Mesodermal cell (in vitro differentiated cells): ENCODE data around the gene ZCCHC2. TPM values are rescaled to one million over a fixed set of nuclear protein-coding genes. Genes with fewer than 3 reads are reported as not detected.
A peak's percentile ranks its signal among the peaks of the same experiment; 100 is the strongest.

Experiments used
- H3K27ac ChIP-seq: 2 replicates; pipeline ENCODE4 v1.7.0; 2013; ENCODE audit warnings: mild to moderate bottlenecking, low read depth, low read length, moderate library complexity; ENCODE audit not compliant: severe bottlenecking
- H3K36me3 ChIP-seq: 2 replicates; pipeline ENCODE4 v1.7.1; 2013; ENCODE audit warnings: mild to moderate bottlenecking, low read length, moderate library complexity; ENCODE audit not compliant: control insufficient read depth, insufficient read depth
- H3K4me1 ChIP-seq: one replicate; pipeline ENCODE4 v1.7.1; 2013; ENCODE audit warnings: mild to moderate bottlenecking, low read length; ENCODE audit not compliant: insufficient read depth, control insufficient read depth, poor library complexity, severe bottlenecking
- H3K4me3 ChIP-seq: 2 replicates; pipeline ENCODE4 v1.7.0; 2013; ENCODE audit warnings: low read length, control low read depth, mild to moderate bottlenecking; ENCODE audit not compliant: insufficient read depth, poor library complexity, severe bottlenecking; ENCODE audit errors: extremely low read depth
- H3K9me3 ChIP-seq: 2 replicates; pipeline ENCODE4 v1.7.1; 2013; ENCODE audit warnings: mild to moderate bottlenecking, low read length, moderate library complexity; ENCODE audit not compliant: control insufficient read depth
- WGBS, 2 experiments: methylation state at CpG; one replicate each; pipeline ENCODE4 v1.1.5; 2013; ENCODE audit warnings: missing lambda C conversion rate in 2 of 2; ENCODE audit not compliant: insufficient coverage in 2 of 2; 5-methylcytosine and 5-hydroxymethylcytosine counted together
- polyA plus RNA-seq, 2 experiments: library from polyadenylated mRNA; stranded (reverse); fragments of 50-300 nt; gene quantifications; one replicate each; pipeline ENCODE4 v1.2.3, GENCODE V29; 2013

ZCCHC2 gene
- polyA plus RNA-seq (2013, experiment 1 of 2), result 9.9 TPM
- polyA plus RNA-seq (2013, experiment 2 of 2), result 8.1 TPM

DNA sequence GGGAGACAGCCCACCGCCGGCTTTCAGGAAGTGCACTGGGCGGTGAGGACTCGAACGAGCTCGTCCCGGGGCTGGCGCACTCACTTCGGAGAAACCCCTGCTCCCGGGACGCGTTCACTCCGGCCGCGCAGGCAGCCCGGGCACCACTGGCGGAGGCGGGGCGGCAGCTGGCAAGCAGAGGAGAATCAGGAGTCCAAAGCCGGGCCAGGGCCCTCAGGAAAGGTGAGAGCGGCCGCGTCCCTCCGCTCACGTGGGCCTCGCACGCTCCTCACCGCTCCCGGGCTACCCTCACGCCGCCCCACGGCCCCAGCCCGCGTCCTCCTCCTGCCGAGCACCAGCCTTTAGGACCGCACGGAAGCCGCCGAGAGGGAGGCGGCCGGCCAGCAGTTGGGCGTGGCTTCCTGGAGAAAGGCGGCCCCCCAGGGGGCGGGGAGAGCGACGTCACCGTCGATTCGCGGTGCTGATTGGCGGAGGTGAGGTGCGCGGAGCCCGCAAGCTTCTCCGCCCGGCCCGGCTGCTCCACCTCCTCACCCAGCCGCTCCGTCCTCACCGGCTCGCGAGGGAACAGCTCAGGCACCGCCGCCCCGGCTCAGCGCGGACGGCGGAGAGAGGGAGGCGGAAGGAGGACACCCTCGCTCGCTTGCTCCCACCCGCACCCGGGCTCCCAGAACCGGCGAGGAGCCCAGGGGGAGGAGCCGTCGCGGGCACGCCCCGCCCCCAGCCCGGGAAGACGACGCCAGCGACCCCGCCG is at the start of gene ZCCHC2:
Gene ZCCHC2, plus strand, starts transcription at position 522 of the 751 bp plus-strand sequence. CDS start 400 bp downstream, outside the sequence.
- Histone ChIP-seq H3K4me1 (peaks cover 10% of the 10 kb centered on the region), H3K36me3 (no peaks in the 10 kb centered on the region), H3K4me3 (peak within 1 kb of the TSS; percentile 75), H3K27ac (peak within 1 kb of the TSS; percentile 94), H3K9me3 (no peaks in the 10 kb centered on the region)
- WGBS, 2 experiments, result 1% methylated on average over 54 to 59 of the region's 87 CpGs

DNA sequence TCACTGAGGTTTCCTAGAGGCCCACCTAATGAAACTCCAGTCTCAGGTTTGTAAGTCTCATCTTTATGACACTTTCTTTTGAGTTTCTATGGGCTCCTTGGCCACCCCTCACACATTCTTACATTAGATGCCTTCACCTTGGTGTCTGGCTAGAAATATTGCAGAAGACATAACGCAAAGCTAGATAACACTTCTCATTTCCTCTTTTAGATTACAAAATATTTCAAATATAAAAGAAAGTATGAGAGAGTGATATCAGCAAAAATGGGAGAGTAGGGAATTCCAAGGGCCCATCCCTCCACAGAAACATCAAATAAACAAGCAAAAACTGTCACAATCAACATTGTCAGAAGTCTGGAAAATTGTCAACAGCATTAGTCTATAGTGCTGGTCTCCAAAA is 43.3 kb upstream of the ZCCHC2 start:
- WGBS, 2 experiments, result no CpG with 5 or more reads among the region's 1 CpG
- H3K36me3 ChIP-seq, result no peaks in the 10 kb centered on the region
- H3K4me3 ChIP-seq, result no peak overlapping the region
- no peaks in the 10 kb centered on the region for H3K4me1 ChIP-seq
- no peak overlapping the region for H3K27ac ChIP-seq
- H3K9me3 ChIP-seq, result peaks cover 10% of the 10 kb centered on the region

DNA sequence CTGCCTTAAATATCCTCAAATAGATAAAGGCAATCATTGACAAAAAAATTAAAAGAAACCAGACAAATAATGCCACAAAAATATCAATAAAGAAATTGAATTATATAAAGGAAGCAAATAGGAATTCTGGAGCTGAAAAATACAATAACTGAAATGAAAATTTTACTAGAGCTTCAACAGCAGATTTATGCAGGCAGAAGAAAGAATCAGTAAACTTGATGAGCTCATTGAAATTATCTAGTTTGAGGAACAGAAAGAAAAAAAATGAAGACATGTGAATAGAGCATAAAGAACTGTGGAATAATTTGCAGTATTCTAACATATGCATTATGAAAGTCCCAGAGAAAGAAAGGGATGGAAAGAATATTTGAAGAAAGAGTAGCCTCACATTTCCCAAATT is 41.9 kb upstream of the ZCCHC2 start:
- Histone ChIP-seq H3K36me3 (no peaks in the 10 kb centered on the region), H3K4me1 (peaks cover 10% of the 10 kb centered on the region), H3K4me3 (no peak overlapping the region), H3K27ac (no peak overlapping the region), H3K9me3 (peaks cover 10% of the 10 kb centered on the region)

DNA sequence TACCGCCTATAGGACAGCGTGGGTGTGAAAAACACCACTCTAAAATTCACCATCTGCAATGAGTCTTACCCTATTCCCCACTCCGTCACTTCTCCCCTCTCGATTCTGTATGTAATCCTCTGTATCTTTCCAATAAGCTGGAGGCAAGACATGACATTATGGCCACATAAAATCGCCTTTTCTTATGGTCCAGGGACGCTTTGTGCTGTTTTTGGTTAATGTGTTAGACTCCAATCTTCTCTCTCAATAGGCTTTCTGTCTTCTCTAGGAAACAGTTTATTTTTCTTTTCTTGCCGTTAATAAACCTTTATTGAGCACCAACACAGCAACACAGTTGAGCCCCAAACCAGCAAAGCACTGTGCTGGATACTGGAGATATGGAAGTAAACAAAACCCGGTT is 37.9 kb upstream of the ZCCHC2 start:
- peaks cover 9% of the 10 kb centered on the region for H3K9me3 ChIP-seq
- no peak overlapping the region for H3K27ac ChIP-seq
- 78 to 86% methylated on average over 4 to 5 of the region's 8 CpGs for WGBS, 2 experiments
- H3K4me3 ChIP-seq, result no peak overlapping the region
- H3K36me3 ChIP-seq, result no peaks in the 10 kb centered on the region
- peaks cover 19% of the 10 kb centered on the region for H3K4me1 ChIP-seq

DNA sequence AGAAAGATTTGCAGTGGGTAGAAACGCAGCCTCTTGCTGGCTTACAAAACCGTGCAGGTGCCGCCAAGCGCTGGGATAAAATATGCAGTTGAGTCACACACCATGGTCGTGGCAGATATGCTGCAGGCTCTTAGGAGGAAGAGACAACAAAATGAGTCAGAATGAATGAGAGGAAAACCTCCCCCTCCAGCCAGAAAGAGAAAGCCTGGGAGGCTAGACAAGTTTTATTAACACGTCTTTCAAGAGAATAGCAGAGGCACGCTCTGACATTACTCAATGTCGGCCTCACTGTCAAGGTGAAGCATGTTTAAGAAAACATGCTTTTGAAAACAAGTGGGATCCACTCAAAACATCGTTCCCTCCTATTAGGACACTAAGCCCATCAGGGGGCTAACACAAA is 37.1 kb upstream of the ZCCHC2 start:
- Histone ChIP-seq H3K4me3 (no peak overlapping the region), H3K9me3 (peaks cover 2% of the 10 kb centered on the region), H3K27ac (peak overlapping the region; percentile 38), H3K4me1 (peaks cover 19% of the 10 kb centered on the region), H3K36me3 (no peaks in the 10 kb centered on the region)
- WGBS, 2 experiments, result 28 to 34% methylated on average over 4 to 8 of the region's 9 CpGs

DNA sequence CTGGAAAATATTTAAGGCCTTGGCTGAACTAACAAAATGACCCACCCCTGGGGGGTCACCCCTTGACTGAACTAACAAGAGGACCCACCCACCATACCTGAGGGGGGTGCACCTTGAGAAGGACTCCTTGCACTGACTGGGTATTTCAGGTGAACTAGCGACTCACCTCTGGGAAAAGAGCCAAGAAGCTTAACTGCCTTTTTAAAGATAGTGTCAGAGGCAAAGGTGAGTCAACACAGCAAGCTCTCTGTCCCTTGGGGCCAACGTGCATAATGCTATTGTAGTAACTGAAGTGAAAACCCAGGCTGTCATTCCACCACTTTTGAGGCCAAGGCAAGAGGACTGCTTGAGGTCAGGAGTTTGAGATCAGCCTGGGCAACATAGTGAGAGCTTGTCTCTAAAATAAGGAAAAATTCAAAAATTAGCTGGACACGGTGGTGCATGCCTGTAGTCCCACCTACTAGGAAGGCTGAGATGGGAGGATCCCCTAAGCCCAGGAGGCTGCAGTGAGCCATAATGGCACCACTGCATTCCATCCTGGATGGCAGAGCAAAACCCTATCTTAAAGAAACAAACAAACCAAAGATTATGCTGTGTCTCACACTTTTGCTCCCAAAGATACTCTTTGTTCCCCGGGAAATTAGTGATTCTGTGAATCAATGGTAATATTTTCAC is 36.4 kb upstream of the ZCCHC2 start:
- Histone ChIP-seq H3K4me1 (peaks cover 19% of the 10 kb centered on the region), H3K36me3 (no peaks in the 10 kb centered on the region), H3K4me3 (no peak overlapping the region), H3K27ac (no peak overlapping the region), H3K9me3 (no peaks in the 10 kb centered on the region)
- WGBS, 2 experiments, result 69 to 70% methylated on average over 2 of the region's 4 CpGs

DNA sequence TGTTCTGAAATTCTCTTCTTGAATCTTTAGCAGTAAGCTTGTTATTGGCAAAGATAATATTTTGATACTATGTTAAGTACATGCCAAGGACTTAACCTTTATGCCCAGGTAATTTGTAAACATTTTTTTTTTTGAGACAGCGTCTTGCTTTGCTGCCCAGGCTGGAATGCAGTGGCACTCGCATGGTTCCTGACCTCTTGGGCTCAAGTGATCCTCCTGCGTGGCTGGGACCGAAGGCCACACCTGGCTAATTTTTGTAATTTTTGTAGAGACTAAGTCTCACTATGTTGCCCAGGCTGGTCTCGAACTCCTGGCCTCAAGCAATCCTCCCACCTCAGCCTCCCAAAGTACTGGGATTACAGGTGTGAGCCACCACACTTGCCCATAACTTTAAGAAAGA is 35.7 kb upstream of the ZCCHC2 start:
- Histone ChIP-seq H3K27ac (no peak overlapping the region), H3K36me3 (no peaks in the 10 kb centered on the region), H3K9me3 (no peaks in the 10 kb centered on the region), H3K4me1 (peaks cover 19% of the 10 kb centered on the region), H3K4me3 (no peak overlapping the region)
- 82 to 100% methylated on average over 2 of the region's 5 CpGs for WGBS, 2 experiments

DNA sequence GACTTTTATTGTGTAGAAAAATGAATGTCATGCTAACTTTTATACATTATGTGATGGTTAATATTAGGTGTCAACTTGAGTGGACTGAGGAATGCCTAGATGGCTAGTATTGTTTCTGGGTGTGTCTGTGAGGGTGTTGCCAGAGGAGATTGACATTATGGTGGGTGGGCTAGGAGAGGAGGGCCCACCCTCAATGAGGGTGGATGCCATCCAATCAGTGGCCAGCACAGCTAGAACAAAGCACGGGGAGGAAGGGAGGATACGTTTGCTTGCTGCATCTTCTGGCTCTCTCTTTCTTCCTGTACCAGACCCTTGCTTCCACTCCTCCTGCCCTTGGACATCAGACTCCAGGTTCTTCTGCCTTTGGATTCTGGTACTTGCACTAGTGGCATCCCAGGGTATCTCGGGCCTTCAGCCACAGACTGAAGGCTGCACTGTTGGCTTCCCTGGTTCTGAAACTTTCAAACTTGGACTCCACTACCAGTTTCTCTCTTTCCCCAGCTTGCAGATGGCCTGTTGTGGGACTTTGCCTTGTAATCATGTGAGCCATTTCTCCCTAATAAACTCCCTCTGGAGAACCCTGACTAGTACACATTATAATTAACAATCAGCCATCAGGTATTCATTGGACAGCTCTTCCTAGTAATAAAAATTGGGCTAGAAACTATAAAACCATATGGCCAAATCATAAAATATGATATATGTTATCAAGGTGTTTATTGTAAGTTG is 31.7 kb upstream of the ZCCHC2 start:
- WGBS, 2 experiments, result 74 to 91% methylated on average over 1 to 2 of the region's 3 CpGs
- Histone ChIP-seq H3K36me3 (no peaks in the 10 kb centered on the region), H3K4me1 (peaks cover 7% of the 10 kb centered on the region)

DNA sequence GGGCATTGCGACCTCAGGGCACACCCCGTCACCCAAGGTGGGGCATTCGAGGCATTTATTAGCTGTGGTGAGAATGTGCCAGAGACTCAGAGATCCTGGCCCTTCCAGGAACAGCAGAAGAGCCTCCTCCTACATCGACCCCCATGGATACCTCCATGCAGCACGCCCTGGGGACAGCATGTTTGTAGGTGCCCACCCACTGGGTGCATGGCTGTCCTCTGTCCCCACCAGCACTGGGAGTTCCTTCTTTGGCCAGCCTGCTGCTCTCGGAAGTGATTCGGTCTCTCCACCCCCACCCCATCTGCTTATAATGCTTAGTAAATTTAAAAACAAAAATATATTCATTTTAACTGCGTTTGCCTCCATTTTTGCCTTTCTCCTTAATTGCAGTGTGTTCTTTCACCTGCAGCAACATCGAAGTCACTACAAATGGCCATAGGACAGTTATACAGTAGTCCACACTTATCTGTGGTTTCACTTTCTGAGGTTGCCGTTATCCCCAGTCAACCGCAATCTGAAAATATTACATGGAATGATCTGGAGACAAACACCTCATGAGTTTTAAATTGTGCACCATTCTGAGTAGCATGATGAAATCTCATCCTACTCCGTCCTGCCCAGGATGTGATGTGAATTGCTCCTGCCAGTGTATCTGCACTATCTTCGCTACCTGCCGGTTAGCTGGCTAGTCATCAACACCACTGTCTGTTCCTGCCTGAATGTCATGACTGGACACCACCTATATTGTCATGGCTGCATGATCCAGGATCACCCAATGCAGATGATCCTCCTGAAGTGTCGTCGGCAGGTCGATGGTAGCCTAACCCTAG is 29.6 kb upstream of the ZCCHC2 start:
- no peaks in the 10 kb centered on the region for H3K9me3 ChIP-seq
- no peak overlapping the region for H3K27ac ChIP-seq
- H3K4me3 ChIP-seq, result no peak overlapping the region
- H3K4me1 ChIP-seq, result no peaks in the 10 kb centered on the region
- 92 to 95% methylated on average over 13 of the region's 17 CpGs for WGBS, 2 experiments
- no peaks in the 10 kb centered on the region for H3K36me3 ChIP-seq

More for the DNA sequence above, 31.7 kb upstream of the ZCCHC2 start:
- Histone ChIP-seq H3K4me3 (no peak overlapping the region), H3K9me3 (no peaks in the 10 kb centered on the region), H3K27ac (no peak overlapping the region)

DNA sequence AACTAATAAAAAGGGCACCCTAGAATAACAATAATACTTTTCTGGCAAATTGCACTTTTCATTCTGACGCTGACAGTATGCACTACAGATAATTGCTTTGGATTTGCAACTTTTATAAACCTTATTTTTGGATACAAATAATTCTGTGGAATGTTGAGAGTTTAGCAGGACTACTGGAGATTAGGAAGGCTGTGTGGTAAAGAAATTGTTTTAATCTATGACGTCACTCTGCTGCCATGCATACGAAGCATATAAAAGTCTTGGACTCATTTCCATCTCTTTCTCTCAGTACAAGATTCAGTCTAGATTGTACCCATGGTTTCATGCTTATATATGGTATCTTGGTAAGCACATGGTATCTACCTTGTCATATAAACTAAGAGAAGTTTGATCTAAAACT is 28.1 kb upstream of the ZCCHC2 start:
- Histone ChIP-seq H3K9me3 (no peaks in the 10 kb centered on the region), H3K27ac (no peak overlapping the region), H3K4me3 (no peak overlapping the region), H3K36me3 (no peaks in the 10 kb centered on the region), H3K4me1 (peaks cover 4% of the 10 kb centered on the region)
- WGBS, 2 experiments, result 100% methylated on average over 1 of the region's 3 CpGs; no CpG with 5 or more reads in 1 of the 2 experiments
